B cell (primary cell): ENCODE measurements around the gene INO80C. TPM values are rescaled to one million over a fixed set of nuclear protein-coding genes. Genes with fewer than 3 reads are reported as not detected.

Source experiments
- ATAC-seq: fragments of 200-7000 bp; cut with Tn5 transposase; one replicate; pipeline ENCODE4 v1.10.0; 2021; ENCODE audit warnings: low read depth, mild to moderate bottlenecking, moderate number of reproducible peaks, moderate library complexity
- CTCF ChIA-PET: fragments of 350-600 bp; sonication (Branson Sonifier 250); formaldehyde crosslinking; loops from one replicate; lab custom pipeline; 2021; ENCODE audit warnings: antibody characterized with exemption, inconsistent platforms; lab: Charles Lee
- POLR2A ChIA-PET: fragments of 350-600 bp; sonication (Branson Sonifier 250); formaldehyde crosslinking; loops from one replicate; lab custom pipeline; 2021; ENCODE audit warnings: antibody characterized with exemption; lab: Charles Lee
- DNase-seq: peaks from one replicate; pipeline ENCODE4 v3.0.0; 2013
- H2AFZ ChIP-seq: 2 replicates; pipeline ENCODE4 v1.6.1; 2012; ENCODE audit warnings: mild to moderate bottlenecking, low read depth, low read length; ENCODE audit not compliant: insufficient read depth, poor library complexity, severe bottlenecking
- H3K27ac ChIP-seq, 2 donors: 1 replicate in 1 of 2; 2 replicates in 1 of 2; pipeline ENCODE4 v1.5.1; 2012 to 2013; ENCODE audit warnings: low read length in 2 of 2, mild to moderate bottlenecking in 2 of 2, moderate library complexity in 1 of 2
- H3K27me3 ChIP-seq, 4 experiments: fragments of 200-600 bp in 1 of 4; sonication (generic) in 1 of 4; replicated peaks in 1 of 4; 1 replicate in 2 of 4; 2 replicates in 2 of 4; pipeline versions ENCODE4 v1.6.1 to v1.7.0; 2013 to 2016; ENCODE audit warnings: low read length in 3 of 4, mild to moderate bottlenecking in 2 of 4, mixed read lengths in 1 of 4, moderate library complexity in 1 of 4; ENCODE audit not compliant: insufficient read depth in 4 of 4, control insufficient read depth in 3 of 4; ENCODE audit errors: control extremely low read depth in 1 of 4
- H3K36me3 ChIP-seq, 2 experiments: replicated peaks in 1 of 2; 1 replicate in 1 of 2; 2 replicates in 1 of 2; pipeline versions ENCODE4 v1.6.1 to v1.7.1; 2013; ENCODE audit warnings: low read length in 1 of 2; ENCODE audit not compliant: insufficient read depth in 2 of 2, control insufficient read depth in 1 of 2; ENCODE audit errors: control extremely low read depth in 1 of 2, extremely low read depth in 1 of 2
- H3K4me1 ChIP-seq, 2 donors: fragments of 200-600 bp in 1 of 2; sonication (generic) in 1 of 2; 1 replicate in 1 of 2; 2 replicates in 1 of 2; pipeline versions ENCODE4 v1.5.1 to v1.6.1; 2013 to 2017; ENCODE audit warnings: low read length in 2 of 2; ENCODE audit not compliant: control insufficient read depth in 2 of 2, insufficient read depth in 2 of 2
- H3K4me2 ChIP-seq: replicated peaks from 2 replicates; pipeline ENCODE3; 2012; ENCODE audit warnings: mild to moderate bottlenecking, low read depth, low read length; ENCODE audit not compliant: poor library complexity, severe bottlenecking
- H3K4me3 ChIP-seq, 5 experiments: fragments of 200-600 bp in 1 of 5; sonication (generic) in 1 of 5; 1 replicate in 3 of 5; 2 replicates in 2 of 5; pipeline versions ENCODE4 v1.5.1 to v1.7.0; 2011 to 2016; ENCODE audit warnings: low read length in 4 of 5, mild to moderate bottlenecking in 4 of 5, low read depth in 2 of 5, control low read depth in 1 of 5, moderate library complexity in 1 of 5; ENCODE audit not compliant: insufficient read depth in 1 of 5; ENCODE audit errors: control extremely low read depth in 1 of 5, extremely low read depth in 1 of 5
- H3K79me2 ChIP-seq: fragments of 200-600 bp; sonication (generic); one replicate; pipeline ENCODE4 v1.6.0; 2016; ENCODE audit warnings: low read length; ENCODE audit not compliant: control insufficient read depth, insufficient read depth
- H3K9ac ChIP-seq: fragments of 200-600 bp; sonication (generic); 2 replicates; pipeline ENCODE4 v1.6.1; 2017; ENCODE audit warnings: mild to moderate bottlenecking, low read length, moderate library complexity
- H3K9me3 ChIP-seq, 3 donors: one replicate each; pipeline versions ENCODE4 v1.6.1 to v1.7.1; 2013; ENCODE audit warnings: low read length in 2 of 3; ENCODE audit not compliant: control insufficient read depth in 2 of 3, insufficient read depth in 1 of 3; ENCODE audit errors: control extremely low read depth in 1 of 3
- H4K20me1 ChIP-seq: 2 replicates; pipeline ENCODE4 v1.6.0; 2012; ENCODE audit warnings: mild to moderate bottlenecking, low read length; ENCODE audit not compliant: insufficient read depth, control insufficient read depth, poor library complexity, severe bottlenecking
- H3K27ac Mint-ChIP-seq: one replicate; pipeline ENCODE4 v1.8.0; 2021; ENCODE audit warnings: mixed read lengths
- H3K27me3 Mint-ChIP-seq: one replicate; pipeline ENCODE4 v1.8.0; 2021; ENCODE audit warnings: mixed read lengths
- H3K4me1 Mint-ChIP-seq: one replicate; pipeline ENCODE4 v1.8.0; 2021; ENCODE audit warnings: mixed read lengths
- H3K4me3 Mint-ChIP-seq: one replicate; pipeline ENCODE4 v1.8.0; 2021; ENCODE audit warnings: mixed read lengths
- H3K9me3 Mint-ChIP-seq: one replicate; pipeline ENCODE4 v1.8.0; 2022; ENCODE audit warnings: mixed read lengths; ENCODE audit not compliant: insufficient read depth
- EZH2 ChIP-seq: IDR thresholded peaks from 2 replicates; pipeline ENCODE4 v1.6.1; 2012; ENCODE audit warnings: borderline replicate concordance, low read depth, mild to moderate bottlenecking, moderate library complexity, low read length; ENCODE audit not compliant: insufficient read depth, poor library complexity, severe bottlenecking
- WGBS: methylation state at CpG from one replicate; pipeline ENCODE4 v1.1.5; 2013; ENCODE audit warnings: missing lambda C conversion rate; ENCODE audit not compliant: insufficient coverage; 5-methylcytosine and 5-hydroxymethylcytosine counted together
- intact Hi-C: fragments of 100-400 bp; cut with micrococcal nuclease; formaldehyde crosslinking; loops from one replicate; pipeline ENCODE4 v1.10.0; 2022
- polyA plus RNA-seq: library from polyadenylated mRNA; depleted of rRNA; stranded (reverse); fragments of >200 nt; gene quantifications from 2 replicates; pipeline ENCODE4 v1.2.3, GENCODE V29; 2012
- total RNA-seq, 2 donors: library from RNA; stranded (reverse); fragments of 120-200 nt in 1 of 2; gene quantifications; 1 replicate in 1 of 2; 2 replicates in 1 of 2; pipeline versions ENCODE4 v1.2.3 to v1.2.4, GENCODE V29; 2013 to 2022
- TF ChIP-seq, protein P1 (sequence below): fragments of 200-600 bp; IDR thresholded peaks from one replicate; pipeline ENCODE4 v1.8.0; 2022; ENCODE audit warnings: antibody characterized with exemption, mild to moderate bottlenecking

Gene INO80C
- total and polyA plus RNA-seq, 2 donors (not counting 1 experiment from before 2014, with no cell fraction given), result 18.2 to 37.9 TPM

DNA sequence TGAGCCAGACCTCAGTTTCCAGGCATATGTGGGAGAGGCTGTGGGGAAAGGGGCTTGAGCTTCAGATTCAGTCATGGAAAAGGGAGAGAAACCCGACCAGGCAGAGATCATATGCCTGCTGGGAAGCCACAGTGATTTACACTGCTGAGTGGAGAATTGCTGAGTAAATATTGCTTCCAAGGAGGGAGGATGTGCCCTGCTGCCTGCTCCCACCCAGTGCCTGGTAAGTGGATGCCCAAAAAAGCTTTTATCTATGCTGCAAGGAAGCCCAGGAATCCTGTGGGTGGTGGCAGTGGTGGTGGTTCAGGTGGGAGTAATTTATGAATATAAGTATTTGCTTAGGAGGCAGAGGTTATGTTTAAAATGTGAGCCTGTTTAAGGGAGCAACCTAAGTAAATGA is 39.5 kb downstream of the INO80C start:
- WGBS, result 100% methylated on average over 1 of the region's 1 CpG
- ATAC-seq, result no peak
- no peak for TF ChIP-seq EZH2
- TF ChIP-seq, protein P1, sequence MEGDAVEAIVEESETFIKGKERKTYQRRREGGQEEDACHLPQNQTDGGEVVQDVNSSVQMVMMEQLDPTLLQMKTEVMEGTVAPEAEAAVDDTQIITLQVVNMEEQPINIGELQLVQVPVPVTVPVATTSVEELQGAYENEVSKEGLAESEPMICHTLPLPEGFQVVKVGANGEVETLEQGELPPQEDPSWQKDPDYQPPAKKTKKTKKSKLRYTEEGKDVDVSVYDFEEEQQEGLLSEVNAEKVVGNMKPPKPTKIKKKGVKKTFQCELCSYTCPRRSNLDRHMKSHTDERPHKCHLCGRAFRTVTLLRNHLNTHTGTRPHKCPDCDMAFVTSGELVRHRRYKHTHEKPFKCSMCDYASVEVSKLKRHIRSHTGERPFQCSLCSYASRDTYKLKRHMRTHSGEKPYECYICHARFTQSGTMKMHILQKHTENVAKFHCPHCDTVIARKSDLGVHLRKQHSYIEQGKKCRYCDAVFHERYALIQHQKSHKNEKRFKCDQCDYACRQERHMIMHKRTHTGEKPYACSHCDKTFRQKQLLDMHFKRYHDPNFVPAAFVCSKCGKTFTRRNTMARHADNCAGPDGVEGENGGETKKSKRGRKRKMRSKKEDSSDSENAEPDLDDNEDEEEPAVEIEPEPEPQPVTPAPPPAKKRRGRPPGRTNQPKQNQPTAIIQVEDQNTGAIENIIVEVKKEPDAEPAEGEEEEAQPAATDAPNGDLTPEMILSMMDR, result no peak

DNA sequence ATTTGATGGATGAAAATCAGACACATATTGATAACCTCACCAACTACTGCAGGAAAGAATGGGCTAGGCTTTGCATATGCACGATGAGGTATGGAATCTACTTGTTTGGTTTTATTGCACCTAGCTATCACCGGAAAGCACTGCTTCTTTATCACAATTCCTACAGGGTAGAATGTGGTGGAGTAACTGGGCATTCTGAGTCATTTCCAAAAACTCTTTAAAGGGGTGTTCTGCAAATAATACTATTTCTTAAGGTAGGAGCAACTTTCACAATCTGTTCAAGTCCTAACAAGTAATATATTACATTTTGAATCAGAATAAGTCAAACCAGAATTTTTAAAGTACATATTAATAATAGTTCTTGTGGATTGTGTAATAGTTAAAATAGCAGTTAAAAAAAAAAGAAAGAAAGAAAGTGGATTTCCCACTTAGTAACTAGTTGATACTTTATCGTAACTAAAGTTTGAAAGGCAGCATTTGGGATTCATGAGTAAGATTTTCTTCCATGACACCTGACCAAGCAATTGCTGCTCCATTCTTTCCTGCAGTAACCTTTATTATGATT is 40.5 kb downstream of the INO80C start:
- ChIA-PET POLR2A (no interaction called here), CTCF (no interaction called here)
- H3K9me3 ChIP-seq, result no peaks in the 10 kb centered on the region
- peaks cover 6% of the 10 kb centered on the region for H3K4me1 Mint-ChIP-seq
- H3K4me1 ChIP-seq, result no peaks in the 10 kb centered on the region
- no peak overlapping the region for H3K4me3 Mint-ChIP-seq
- H3K27ac Mint-ChIP-seq, result no peak overlapping the region
- no peaks in the 10 kb centered on the region for H3K27me3 ChIP-seq
- no peaks in the 10 kb centered on the region for H3K36me3 ChIP-seq
- no peak overlapping the region for H3K4me2 ChIP-seq
- no CpG with 5 or more reads among the region's 3 CpGs for WGBS
- no peak overlapping the region for H3K9ac ChIP-seq
- DNase-seq (no peak), ATAC-seq (no peak)
- H3K27ac ChIP-seq, result no peak overlapping the region
- TF ChIP-seq, protein P1, result no peak
- TF ChIP-seq EZH2, result no peak
- no peaks in the 10 kb centered on the region for H3K79me2 ChIP-seq
- intact Hi-C loops, result no loop called here
- no peak overlapping the region for H2AFZ ChIP-seq
- no peaks in the 10 kb centered on the region for H4K20me1 ChIP-seq
- H3K9me3 Mint-ChIP-seq, result no peaks in the 10 kb centered on the region
- H3K4me3 ChIP-seq, result no peak overlapping the region
- no peaks in the 10 kb centered on the region for H3K27me3 Mint-ChIP-seq

More for the DNA sequence above, 39.5 kb downstream of the INO80C start:
- Histone ChIP-seq H3K4me2 (no peak overlapping the region), H3K4me3 (no peak overlapping the region), H4K20me1 (no peaks in the 10 kb centered on the region), H3K4me1 (no peaks in the 10 kb centered on the region), H3K9ac (no peak overlapping the region), H3K79me2 (no peaks in the 10 kb centered on the region), H3K36me3 (no peaks in the 10 kb centered on the region), H3K9me3 (no peaks in the 10 kb centered on the region), H3K27ac (no peak overlapping the region), H3K27me3 (no peaks in the 10 kb centered on the region), H2AFZ (no peak overlapping the region)
- Mint-ChIP-seq H3K9me3 (no peaks in the 10 kb centered on the region), H3K27me3 (no peaks in the 10 kb centered on the region), H3K27ac (no peak overlapping the region), H3K4me3 (no peak overlapping the region), H3K4me1 (peaks cover 6% of the 10 kb centered on the region)
- DNase-seq, result no peak
- CTCF ChIA-PET, result no interaction called here
- intact Hi-C loops, result no loop called here
- POLR2A ChIA-PET, result no interaction called here
